ENCODE results near the gene ELFN1.

The ELFN1 gene

DNA sequence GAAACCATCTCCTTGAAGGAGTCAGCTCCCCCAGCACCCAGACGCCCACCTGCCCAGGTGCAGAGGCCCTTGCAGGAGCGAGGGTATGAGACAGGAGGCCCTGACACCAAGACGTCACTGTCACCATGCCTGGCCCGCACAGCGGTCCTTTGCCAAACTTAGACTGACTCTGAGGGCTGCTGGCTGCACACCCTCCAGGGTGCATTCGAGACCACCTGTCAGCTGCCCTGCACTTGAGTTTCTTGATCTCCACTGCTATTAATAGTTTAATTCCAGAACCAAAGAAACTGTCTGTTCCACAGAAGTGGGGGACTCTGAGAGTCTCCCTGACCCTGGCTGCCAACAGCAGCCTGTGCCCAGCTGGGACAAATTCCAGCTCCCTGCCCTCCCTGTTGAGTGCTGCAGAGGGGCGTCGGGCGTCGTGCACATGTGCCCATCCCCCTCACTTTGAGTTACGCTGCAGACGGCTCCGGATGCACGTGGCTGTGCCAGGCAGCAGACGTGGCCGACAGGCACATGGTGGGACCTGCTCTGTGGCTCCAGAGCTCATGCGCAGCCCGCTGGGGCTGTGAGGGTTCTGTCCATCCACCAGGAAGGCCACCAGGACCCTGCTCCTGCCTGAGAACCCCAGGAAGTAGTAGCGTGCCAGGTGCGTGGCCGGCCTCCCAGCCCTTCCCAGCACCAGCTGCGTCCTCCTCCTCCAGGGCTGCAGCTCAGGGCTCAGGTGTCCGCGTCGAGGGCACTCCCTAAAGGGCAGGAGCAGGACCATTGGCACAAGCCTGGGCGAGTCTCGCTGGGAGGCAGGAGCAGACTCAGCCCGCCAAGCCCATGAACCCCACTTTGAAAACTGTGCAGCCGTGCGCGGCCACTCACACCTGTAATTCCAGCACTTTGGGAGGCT is 24.8 kb downstream of the ELFN1 start:
- DNase-seq (ENCODE audit: low read depth, low spot score), result no peak

DNA sequence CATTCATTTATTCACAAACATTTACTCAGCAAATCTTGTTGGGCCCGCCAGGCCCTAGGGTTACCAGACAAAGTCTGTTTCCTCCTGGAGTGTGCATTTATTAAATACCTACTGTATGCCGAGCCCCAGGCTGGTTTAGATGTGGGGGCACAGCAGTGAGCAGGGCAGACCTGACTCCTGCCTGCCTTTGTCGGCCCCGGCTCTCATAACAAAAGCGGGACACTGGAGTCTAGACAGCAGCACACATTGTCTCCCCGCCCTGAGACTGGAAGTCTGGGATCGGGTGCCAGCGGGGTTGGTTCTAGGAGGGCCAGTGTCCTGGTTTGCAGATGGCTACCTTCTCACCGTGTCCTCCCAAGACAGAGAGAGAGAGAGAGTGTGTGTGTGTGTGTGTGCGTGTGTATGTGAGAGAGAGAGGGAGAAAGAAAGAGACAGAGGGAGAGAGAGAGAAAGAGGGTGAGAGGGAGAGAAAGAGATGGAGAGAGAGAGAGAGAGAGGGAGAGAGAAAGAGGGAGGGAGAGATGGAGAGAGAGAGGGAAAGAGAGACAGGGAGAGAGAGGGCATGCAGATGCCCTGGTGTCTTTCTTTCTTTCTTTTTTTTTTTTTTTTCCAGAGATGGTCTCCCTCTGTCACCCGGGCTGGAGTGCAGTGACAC is 25.9 kb downstream of the ELFN1 start:
- DNase-seq (ENCODE audit: low read depth, low spot score), result no peak

DNA sequence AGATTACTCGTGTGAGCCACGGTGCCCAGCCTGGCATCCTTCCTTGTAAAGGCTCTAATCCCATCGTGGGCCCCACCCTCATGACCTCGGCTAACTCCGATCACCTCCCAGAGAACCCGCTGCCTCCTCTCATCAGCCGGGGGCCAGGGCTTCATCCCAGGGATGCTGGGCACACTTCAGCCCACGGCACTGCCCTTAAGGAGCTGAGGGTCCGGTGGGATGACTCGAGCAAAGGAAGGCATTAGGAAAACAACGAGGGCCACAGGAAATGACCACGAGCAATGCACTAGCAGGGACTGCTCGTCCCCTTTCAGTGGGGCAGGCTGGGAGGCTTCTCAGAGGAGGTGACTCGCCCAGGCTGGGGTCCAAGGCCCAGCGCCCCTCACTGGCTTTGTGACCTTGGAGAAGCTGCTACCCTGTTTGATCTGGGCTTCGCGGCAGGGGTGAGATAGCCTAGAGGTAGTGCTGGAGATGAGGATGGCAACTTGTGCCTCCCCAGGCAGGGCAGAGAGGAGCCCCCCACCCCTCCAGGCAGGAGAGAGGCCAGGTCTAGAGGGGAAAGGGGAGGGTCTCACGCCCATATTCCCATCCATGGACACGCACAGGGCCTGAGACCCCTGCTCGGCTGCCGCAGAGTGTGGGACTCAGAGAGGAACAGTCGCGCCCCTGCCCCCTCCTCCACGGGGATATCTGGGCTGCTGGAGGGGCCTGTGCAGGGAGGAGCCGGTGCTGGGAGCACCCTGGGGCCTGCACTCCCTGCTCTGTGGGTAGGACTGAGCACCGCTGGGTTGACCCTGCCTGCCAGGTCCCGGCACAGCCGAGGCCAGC is 26.8 kb downstream of the ELFN1 start:
- DNase-seq (ENCODE audit: low read depth, low spot score), result no peak

DNA sequence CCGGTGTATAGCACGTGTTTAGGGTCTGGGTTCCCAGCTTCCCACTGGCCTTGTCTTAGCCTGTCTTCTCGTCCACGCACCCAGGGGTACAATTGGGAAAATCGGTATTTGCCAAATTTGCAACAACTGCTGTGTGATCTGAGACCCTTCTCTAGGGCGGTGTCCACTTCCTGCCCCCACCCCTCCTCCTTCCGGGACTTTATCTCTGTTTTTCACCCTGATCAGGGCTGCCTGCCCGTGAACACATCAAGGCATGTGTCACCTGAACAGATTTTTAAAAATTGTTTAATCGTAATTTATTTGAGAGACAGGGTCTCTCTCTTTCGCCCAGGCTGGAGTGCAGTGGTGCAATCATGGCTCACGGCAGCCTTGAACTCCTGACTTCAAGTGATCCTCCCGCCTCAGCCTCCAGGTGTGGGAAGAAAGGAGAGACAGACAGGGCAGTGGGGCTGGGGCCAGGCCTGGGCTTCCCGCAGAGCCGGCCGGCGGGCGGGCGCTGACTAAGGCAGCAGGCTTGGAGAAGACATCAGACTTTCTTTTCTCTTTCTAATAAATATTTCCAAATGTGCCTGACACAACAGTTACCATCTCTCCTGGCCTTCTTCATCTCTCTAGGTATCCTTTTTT is 27.5 kb downstream of the ELFN1 start:
- no peak for DNase-seq (ENCODE audit: low read depth, low spot score)

DNA sequence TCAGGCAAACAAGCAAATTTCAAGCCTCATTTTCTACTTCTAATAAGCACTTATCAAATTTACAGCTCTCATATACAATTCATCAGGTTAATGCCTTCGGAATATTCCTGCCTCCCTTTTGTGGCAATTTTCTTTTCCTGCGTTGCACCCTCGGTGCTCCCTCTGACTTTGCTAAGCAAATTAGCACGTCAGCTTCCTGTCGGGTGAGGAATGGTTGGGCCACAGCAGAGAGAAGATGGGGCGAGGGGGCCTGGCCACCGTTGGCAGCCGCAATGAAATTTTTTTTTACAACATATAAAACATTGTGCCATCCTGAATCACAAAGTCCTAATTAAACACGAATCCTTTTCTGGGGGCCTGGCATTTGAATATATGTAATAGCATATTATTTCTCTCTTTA is 28.1 kb downstream of the ELFN1 start:
- DNase-seq (ENCODE audit: low read depth, low spot score), result no peak

DNA sequence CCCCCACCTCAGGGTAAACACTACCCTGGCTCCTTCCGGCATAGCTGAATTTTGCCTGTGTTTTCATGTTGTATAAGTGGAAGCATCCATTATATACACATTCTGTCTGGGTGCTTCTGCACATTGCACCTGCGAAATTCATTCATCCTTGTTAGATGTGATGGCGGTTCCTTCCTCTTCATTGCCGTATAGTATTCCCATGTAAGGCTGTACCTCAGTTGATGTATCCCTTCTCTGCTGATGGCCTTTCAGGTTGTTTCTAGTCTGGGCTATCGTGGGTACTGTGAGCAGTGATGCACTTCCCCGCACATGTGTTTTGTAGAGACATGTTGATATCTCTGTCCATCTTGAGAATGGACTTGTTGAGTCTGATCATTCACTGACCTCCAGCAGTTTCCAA is 28.9 kb downstream of the ELFN1 start:
- no peak for DNase-seq (ENCODE audit: low read depth, low spot score)

DNA sequence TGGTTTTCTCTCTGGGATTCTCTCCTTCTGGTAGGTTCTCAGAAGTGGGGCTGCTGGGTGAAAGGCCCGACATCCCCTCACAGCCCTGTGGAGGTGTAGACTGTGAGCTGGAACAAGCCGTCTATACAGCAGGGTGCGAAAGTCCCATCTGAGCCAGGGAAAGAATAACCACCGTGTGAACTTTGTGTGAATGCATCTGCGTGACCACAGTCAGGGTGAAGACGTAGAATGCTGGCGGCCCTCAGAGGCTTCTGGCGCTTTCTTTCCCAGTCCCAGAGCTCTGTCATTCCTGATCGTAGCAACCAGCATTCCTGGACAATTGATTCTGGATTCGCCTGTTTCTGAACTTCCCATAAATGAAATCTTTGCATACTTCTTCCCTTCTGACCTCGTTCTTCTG is 30.0 kb downstream of the ELFN1 start:
- DNase-seq (ENCODE audit: low read depth, low spot score), result no peak

DNA sequence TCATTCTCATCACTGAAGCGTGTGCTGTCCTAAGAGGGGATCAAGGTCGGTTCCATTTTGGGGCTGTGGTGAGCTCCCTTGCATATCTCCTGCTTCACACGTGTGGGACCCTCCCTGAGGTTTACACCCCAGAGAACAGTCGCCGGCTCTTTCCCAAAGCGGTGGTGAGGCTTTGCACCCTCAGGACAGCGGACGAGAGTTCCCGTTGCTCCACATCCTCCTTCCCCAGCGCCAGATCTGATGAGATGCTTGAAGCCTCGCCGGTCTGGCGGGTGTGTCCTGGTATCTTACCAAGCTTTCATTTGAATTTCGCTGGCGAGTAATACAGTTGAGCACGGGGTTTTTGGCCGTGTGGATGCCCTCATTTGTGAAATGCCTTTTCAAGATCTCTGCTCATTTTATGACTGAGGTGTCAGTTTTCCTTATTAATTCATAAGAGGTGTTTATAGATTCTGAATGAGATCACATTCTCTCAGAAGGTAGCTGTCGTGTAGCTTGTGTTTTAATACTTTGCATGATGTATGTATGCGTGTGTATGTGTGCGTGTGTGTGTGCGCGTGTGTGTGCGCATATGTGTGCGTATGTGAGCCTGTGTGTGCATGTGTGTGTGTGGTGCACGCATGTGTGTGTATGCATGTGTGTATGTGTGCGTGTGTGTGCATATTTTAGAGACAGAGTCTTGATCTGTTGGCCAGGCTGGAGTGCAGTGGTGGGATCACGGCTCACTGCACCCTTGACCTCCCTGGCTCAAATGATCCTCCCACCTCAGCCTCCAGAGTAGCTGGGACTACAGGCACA is 30.7 kb downstream of the ELFN1 start:
- DNase-seq (ENCODE audit: low read depth, low spot score), result no peak

DNA sequence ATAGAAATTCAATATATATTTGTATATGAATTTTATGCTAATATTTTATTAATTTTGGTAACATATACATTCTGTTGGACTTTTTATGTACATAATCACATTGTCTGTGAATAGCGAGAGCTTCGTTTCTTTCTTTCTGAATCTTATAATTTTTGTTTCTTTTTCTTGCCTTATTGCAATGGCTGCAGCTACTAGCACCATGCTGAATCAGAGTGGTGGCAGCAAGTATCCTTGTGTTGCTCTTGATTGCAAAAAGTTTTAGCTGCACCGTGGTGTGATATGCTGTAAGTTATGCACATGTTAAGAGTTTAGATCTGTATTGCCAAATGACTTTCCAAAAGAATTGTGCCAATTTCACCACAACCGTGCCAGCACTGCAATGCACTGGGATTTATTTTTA is 32.6 kb downstream of the ELFN1 start:
- no peak for DNase-seq (ENCODE audit: low read depth, low spot score)

DNA sequence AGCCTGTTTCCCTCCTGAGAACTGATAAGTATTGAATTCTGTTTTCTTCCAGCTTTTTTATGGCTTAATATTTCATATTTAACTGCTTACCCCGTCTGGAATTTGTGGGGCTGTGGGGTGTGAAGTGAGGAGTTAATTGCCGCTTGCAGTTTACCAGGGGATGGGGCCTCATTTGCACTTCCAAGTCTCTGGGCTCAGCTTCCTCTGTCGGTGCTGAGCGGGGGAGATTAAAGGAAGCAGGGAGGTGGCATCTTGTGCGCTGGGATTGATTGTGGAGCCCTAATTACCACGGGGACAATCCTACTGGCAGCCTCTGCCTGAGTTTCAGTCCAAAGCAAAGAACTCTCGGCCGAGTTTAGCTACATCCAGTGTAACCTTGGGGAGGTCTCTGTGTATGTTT is 33.4 kb downstream of the ELFN1 start:
- DNase-seq (ENCODE audit: low read depth, low spot score), result no peak

DNA sequence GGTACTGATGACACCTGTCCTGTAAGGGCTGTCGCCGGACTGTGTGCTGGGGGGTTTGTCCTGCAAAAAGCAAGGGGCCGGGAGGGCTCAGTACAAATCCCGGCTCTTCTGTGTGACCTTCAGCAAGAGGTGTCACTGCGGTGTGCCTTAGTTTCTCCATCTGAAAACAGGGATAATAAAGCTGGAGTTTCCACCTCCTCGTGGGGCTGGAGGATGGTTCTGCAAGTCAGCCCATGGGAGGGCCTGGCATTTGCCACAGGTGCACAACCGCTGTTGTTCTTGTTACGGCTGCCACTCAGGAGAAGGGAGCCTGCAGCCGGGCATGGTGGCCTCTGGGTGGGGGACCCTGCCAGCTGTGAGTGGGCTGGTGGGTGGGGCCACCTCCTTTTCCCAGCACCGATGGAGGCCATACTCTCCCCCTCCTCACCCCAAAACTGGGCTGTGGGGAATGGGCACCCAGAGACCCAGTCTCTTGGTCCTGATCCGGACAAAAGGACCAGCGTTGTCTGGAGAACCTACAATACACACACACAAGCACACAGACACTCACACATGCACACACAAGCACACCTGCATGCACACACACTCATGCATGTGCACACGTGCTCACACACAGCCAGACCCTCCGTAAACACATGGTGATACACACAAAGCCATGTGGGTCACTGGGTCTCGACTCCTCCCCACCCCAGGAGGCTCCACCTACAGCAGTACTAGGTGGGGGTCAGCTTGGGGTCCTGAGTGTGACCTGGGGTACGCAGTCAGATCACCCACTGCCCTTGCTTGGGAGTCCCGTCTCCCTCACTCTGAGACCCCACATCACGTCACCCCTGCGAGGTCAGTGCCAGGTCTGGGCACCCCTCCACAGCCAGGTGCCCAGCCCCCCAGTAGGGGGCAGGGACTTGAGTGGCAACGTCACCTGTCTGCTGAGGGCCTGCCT is 34.1 kb downstream of the ELFN1 start:
- DNase-seq (ENCODE audit: low read depth, low spot score), result no peak

DNA sequence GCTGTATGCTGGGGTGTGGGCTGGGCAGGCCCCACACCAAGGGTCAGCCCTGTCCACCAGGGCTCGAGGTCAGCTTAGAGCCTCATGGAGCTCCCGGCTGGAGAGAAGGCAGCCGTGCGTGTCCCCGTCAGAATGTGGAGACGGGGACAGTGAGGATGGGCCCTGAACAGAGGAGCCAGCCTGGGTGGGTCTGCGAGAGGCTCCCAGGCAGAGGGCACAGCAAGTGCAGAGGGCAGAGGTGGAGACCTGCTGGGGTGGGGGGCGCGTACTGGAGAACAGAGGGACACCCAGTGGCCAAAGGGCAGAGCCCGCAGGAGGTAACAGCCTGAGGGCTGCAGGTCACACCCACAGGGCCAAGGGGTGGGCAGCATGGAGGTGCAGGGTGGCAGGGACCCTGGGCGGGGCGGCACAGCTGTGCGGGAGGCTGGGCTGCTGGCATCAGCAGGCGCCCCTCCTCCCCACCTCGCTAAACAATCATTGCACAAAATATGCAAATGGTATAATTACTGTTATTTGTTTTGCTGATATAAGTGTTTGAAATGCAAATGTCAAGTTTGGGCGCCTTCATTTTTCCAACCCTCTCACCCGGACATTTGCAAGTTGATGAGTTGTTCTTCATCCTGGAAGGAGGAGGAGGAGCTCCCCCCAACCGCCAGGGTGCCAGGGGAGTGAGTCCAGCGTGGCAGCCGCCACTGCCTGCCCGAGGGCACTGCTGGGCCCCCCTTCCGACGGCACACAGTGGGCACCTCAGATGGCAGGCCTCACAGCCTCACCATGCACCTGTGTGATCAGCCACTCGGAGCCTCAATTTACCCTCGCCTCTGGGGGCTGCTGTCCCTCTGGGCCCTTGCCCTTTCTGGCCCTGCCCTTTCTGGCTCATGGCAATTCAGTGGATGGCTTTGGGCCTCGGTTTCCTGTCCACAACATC is 35.0 kb downstream of the ELFN1 start:
- DNase-seq (ENCODE audit: low read depth, low spot score), result no peak

DNA sequence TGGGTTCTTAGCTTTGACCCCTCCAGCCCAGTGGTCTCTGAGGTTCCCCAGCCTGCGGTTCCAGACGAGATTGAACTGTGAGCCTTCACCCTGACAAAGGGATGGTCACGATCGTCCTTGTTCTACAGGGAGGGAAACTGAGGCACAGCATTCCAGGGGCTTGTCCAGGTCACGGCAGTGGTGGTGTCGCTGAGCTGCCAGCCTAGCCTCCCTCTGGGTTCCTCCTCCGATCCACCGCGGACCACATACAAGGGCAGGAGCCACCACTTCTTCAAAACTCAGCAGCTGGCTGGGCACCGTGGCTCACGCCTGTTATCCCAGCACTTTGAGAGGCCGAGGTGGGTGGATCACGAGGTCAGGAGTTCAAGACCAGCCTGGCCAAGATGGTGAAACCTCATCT is 35.8 kb downstream of the ELFN1 start:
- DNase-seq (ENCODE audit: low read depth, low spot score), result no peak

DNA sequence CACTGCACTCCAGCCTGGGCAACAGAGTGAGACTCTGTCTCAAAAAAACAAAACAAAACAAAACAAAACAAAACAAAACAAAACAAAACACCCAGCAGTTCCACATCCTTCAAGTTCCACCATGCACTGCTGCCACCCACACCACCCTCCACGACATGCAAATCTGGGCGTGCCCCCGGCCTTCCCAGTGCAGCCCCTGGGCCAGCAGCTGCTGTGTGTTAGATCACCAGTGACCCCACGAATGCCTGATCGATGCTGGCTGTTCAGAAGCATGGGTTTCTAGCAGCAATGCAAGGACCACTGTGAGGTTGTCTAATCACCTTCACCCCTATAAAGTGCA is 36.3 kb downstream of the ELFN1 start:
- DNase-seq (ENCODE audit: low read depth, low spot score), result no peak

DNA sequence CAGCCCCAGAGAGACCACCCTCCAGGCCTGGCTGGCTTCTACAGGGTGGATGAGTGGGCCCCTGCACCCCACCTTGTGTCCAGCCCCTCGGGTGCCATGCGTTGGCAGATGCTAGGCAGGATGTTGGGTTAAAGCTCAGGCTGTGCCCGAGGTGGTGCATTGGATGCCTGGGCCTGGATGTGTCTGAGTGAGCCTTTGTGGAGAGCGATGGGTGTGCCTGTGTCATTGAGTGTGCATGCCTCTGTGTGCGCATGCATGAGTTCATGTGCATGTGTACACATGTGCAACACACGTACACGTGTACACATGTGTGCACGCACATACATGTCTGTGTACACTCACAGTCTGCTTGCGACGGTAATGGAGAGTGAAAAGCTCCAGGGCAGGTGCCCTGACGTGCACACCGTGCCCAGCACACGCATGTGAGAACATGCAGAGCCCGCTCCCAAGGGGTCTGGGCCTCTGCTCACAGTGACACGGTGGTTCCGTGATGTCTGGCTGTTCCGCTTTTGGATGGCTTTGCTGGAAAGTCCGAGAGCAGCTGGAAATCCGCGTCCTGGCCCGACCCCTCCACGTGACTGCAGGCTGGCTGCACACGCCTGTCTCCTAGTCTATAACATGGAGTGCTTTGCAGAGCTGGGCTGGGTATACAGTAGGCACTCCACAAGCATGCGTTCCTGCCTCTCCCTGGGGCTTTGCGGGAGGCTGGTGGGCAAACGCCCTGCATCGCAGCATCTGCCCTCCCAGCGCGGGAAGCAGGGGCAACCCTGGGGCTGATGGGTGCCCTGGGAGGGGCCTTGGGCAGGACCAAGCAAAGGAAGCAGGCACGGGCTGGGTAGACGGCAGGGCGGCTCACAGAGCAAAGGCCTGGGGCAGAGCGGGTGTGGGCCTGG is 36.9 kb downstream of the ELFN1 start:
- no peak for DNase-seq (ENCODE audit: low read depth, low spot score)

DNA sequence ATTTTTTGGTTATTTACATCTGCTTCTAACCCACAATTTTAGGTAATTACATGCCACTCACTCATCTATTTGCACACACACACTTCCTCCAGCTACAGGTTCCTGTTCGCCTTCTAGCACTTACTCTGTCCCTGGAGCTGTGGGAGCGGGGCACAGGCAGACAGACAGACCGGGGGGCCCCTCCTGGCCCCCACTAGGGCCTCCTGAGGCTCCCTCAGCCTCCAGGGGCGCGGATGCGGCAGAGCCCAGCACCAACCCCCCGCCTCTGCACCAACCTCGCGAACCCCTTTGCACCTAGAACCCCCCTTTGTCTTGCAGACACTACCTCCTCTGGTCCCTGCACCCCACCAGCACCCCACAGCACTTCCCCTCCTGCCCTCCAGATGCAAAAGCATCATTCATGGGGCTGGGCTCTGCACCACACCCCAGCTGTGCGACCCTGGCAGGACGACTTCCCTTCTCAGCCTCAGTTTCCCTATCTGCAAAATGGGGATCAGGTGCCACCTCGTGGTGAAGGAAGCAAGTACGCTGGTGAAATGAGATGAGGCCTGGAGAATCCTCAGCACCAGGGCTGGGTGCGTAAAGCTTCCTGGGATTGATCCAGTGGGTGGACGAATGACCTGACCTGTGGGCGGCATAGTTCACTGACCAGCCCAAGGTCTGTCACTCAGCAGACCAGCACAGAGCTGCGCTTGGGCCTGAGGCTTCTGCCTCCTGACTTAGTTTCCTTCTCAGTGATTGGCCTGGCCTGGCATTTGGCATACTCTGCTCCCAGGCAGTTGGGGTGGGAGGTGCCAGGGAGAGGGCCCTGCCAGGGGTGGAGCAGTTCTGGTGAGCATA is 37.9 kb downstream of the ELFN1 start:
- DNase-seq (ENCODE audit: low read depth, low spot score), result no peak
